Right lobe of liver (tissue), 4 donors: ENCODE measurements around the gene FGF14.

Experiments
- CTCF ChIP-seq, 4 donors: fragments of 200-600 bp in 3 of 4; fragments of 450-650 bp in 1 of 4; IDR thresholded peaks; one replicate each; pipeline versions ENCODE4 v1.5.1 to v1.8.0; 2016 to 2022; ENCODE audit warnings: antibody characterized with exemption in 4 of 4, mild to moderate bottlenecking in 2 of 4
- POLR2A ChIP-seq: fragments of 450-650 bp; IDR thresholded peaks from one replicate; pipeline ENCODE4 v1.6.1; 2017; ENCODE audit warnings: antibody characterized with exemption, mild to moderate bottlenecking
- donor health status: DM: no; HTN: no; CAD: no.
- donor health status: DM: no; HTN: no; CAD: no.
- donor health status: DM: no; HTN: yes; CAD: no.

GRCh38 chr13:101714195-101714594 lies 687.7 kb downstream of the FGF14 start:
- TF ChIP-seq CTCF (IDR thresholded peaks at IDR 0.05) (no peak), POLR2A (no peak)
